PC-9 (cell line): ENCODE data around the gene CD44. TPM values are rescaled to one million over a fixed set of nuclear protein-coding genes. Genes with fewer than 3 reads are reported as not detected.

Experiments used
- BruUV-seq: library from RNA; stranded (reverse); fragments of 400-500 nt; replicated peaks from 2 replicates; lab custom pipeline; 2021; lab: Mats Ljungman, UMichigan
- CTCF ChIA-PET: fragments of 300-600 bp; sonication (Branson Sonifier 250); formaldehyde crosslinking; loops from one replicate; lab custom pipeline; 2022; ENCODE audit warnings: antibody characterized with exemption; lab: Charles Lee
- POLR2A ChIA-PET: fragments of 300-600 bp; sonication (Branson Sonifier 250); formaldehyde crosslinking; loops from one replicate; lab custom pipeline; 2022; ENCODE audit warnings: antibody characterized with exemption; ENCODE audit not compliant: unreplicated experiment; lab: Charles Lee
- DNase-seq, 2 experiments: peaks; one replicate each; pipeline versions ENCODE4 v3.0.0 to v3.0.0-alpha.2; 2015 to 2022; ENCODE audit warnings: mixed read lengths in 1 of 2
- H2AFZ ChIP-seq: fragments of 200-600 bp; sonication (generic); 2 replicates; pipeline ENCODE4 v1.8.1; 2017; ENCODE audit warnings: antibody characterized with exemption
- H3F3A ChIP-seq: fragments of 200-600 bp; sonication (generic); 2 replicates; pipeline ENCODE4 v1.8.1; 2017; ENCODE audit warnings: antibody characterized with exemption, mild to moderate bottlenecking, low read depth; ENCODE audit not compliant: insufficient read depth
- H3K27ac ChIP-seq: fragments of 200-600 bp; sonication (generic); 2 replicates; pipeline ENCODE4 v1.6.1; 2016; ENCODE audit warnings: mixed run types
- H3K27me3 ChIP-seq: fragments of 200-600 bp; sonication (generic); 2 replicates; pipeline ENCODE4 v1.6.1; 2016; ENCODE audit warnings: low read depth, mixed run types; ENCODE audit not compliant: insufficient read depth
- H3K36me3 ChIP-seq: fragments of 200-600 bp; sonication (generic); 2 replicates; pipeline ENCODE4 v1.6.1; 2016; ENCODE audit warnings: low read depth, mixed run types
- H3K4me1 ChIP-seq: fragments of 200-600 bp; sonication (generic); replicated peaks from 2 replicates; pipeline ENCODE4 v1.6.1; 2016; ENCODE audit warnings: mixed run types; ENCODE audit not compliant: insufficient read depth
- H3K4me2 ChIP-seq: fragments of 200-600 bp; sonication (generic); 2 replicates; pipeline ENCODE4 v1.6.1; 2017; ENCODE audit warnings: mixed run types
- H3K4me3 ChIP-seq: fragments of 200-600 bp; sonication (generic); 2 replicates; pipeline ENCODE4 v1.6.1; 2016; ENCODE audit warnings: mixed run types
- H3K79me2 ChIP-seq: fragments of 200-600 bp; sonication (generic); 2 replicates; pipeline ENCODE4 v1.6.1; 2017; ENCODE audit warnings: low read depth, mixed run types
- H3K9me2 ChIP-seq: fragments of 200-600 bp; sonication (generic); 2 replicates; pipeline ENCODE4 v1.8.1; 2017; ENCODE audit warnings: mild to moderate bottlenecking; ENCODE audit not compliant: insufficient read depth
- H3K9me3 ChIP-seq: fragments of 200-600 bp; sonication (generic); 2 replicates; pipeline ENCODE4 v1.8.1; 2016; ENCODE audit warnings: low read depth; ENCODE audit not compliant: insufficient read depth
- H4K20me1 ChIP-seq: fragments of 200-600 bp; sonication (generic); 2 replicates; pipeline ENCODE4 v1.8.1; 2017; ENCODE audit not compliant: insufficient read depth
- EZH2 ChIP-seq: fragments of 200-600 bp; sonication (generic); IDR thresholded peaks from 2 replicates; pipeline ENCODE4 v1.8.0; 2017; ENCODE audit warnings: antibody characterized with exemption, low read depth
- intact Hi-C: fragments of 100-400 bp; cut with micrococcal nuclease; formaldehyde crosslinking; loops from one replicate; pipeline ENCODE4 v1.10.0; 2022; ENCODE audit not compliant: unreplicated experiment
- total RNA-seq: library from RNA; stranded (reverse); gene quantifications from 2 replicates; pipeline ENCODE4 v1.2.3, GENCODE V29; 2021
- TF ChIP-seq, protein P1 (sequence below): fragments of 200-600 bp; sonication (generic); conservative IDR thresholded peaks from 2 replicates; pipeline ENCODE4 v1.6.1; 2017; ENCODE audit warnings: mixed run types, antibody characterized with exemption, mild to moderate bottlenecking, moderate library complexity

CD44 gene
- total RNA-seq, 1 experiment from 2014 or later = 775 TPM

DNA sequence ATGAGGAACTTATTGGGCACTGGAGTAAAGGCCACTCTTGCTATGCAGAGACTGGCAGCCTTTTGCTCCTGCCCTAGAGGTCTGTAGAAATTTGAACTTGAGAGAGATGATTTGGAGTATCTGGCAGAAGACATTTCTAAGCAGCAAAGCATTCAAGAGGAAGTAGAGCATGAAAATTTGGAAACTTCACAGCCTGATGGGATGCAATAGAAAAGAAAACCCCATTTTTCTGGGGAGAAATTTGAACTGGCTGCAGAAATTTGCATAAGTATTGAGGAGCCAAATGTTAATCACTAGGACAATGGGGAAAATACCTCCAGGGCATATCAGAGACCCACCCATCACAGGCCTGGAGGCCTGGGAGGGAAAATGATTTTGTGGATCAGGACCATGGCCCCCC, 29.9 kb upstream of the CD44 start:
- BruUV-seq = no TSS peak
- TF ChIP-seq EZH2 = no peak
- TF ChIP-seq, protein P1, sequence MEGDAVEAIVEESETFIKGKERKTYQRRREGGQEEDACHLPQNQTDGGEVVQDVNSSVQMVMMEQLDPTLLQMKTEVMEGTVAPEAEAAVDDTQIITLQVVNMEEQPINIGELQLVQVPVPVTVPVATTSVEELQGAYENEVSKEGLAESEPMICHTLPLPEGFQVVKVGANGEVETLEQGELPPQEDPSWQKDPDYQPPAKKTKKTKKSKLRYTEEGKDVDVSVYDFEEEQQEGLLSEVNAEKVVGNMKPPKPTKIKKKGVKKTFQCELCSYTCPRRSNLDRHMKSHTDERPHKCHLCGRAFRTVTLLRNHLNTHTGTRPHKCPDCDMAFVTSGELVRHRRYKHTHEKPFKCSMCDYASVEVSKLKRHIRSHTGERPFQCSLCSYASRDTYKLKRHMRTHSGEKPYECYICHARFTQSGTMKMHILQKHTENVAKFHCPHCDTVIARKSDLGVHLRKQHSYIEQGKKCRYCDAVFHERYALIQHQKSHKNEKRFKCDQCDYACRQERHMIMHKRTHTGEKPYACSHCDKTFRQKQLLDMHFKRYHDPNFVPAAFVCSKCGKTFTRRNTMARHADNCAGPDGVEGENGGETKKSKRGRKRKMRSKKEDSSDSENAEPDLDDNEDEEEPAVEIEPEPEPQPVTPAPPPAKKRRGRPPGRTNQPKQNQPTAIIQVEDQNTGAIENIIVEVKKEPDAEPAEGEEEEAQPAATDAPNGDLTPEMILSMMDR = no peak

DNA sequence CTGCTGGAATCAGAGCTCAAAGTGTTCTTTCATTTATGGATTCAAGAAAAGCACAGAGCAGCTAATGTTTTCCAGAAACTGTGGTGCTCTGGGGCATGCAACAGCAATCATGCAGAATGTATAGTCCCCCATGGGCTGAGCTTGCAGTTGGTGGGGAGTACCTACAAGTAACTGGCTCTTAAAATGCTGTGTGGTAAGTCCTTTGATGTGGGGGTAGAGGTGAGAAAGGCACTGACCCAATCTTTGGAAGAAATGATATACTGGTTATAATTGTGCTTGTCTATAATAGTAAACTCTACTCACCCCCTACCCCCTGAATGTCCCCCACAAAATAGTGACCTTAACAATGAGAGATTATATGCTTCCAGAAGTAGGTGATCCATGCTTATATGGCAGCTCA, 29.1 kb upstream of the CD44 start:
- Histone ChIP-seq H3K27me3 (no peaks in the 10 kb centered on the region), H2AFZ (no peak overlapping the region), H3K27ac (no peak overlapping the region), H3K9me2 (no peaks in the 10 kb centered on the region), H3K4me3 (no peak overlapping the region), H3K9me3 (no peaks in the 10 kb centered on the region), H3K36me3 (no peaks in the 10 kb centered on the region), H3K79me2 (no peaks in the 10 kb centered on the region), H4K20me1 (no peaks in the 10 kb centered on the region), H3F3A (peaks cover 28% of the 10 kb centered on the region; the same call in 1 of the 2 replicates), H3K4me2 (no peak overlapping the region), H3K4me1 (peaks cover 37% of the 10 kb centered on the region)
- BruUV-seq = no TSS peak
- no peak for DNase-seq
- POLR2A ChIA-PET = no interaction called here
- intact Hi-C loops = loop anchor here (2.0 kb wide), 2 partner anchors 29 to 69 kb away; partner anchors contain the start of gene CD44
- CTCF ChIA-PET = no interaction called here
- TF ChIP-seq, protein P1 = no peak
- no peak for TF ChIP-seq EZH2

More for the DNA sequence above, 29.9 kb upstream of the CD44 start:
- intact Hi-C loops = no loop called here
- no peaks in the 10 kb centered on the region for H4K20me1 ChIP-seq
- ChIA-PET CTCF (no interaction called here), POLR2A (no interaction called here)
- H3K9me2 ChIP-seq = no peaks in the 10 kb centered on the region
- no peaks in the 10 kb centered on the region for H3K36me3 ChIP-seq
- no peak overlapping the region for H3K4me2 ChIP-seq
- H2AFZ ChIP-seq = no peak overlapping the region
- peaks cover 28% of the 10 kb centered on the region; the same call in 1 of the 2 replicates for H3F3A ChIP-seq
- no peak overlapping the region for H3K27ac ChIP-seq
- H3K9me3 ChIP-seq = no peaks in the 10 kb centered on the region
- no peak overlapping the region for H3K4me3 ChIP-seq
- peaks cover 37% of the 10 kb centered on the region for H3K4me1 ChIP-seq
- H3K79me2 ChIP-seq = no peaks in the 10 kb centered on the region
- no peak for DNase-seq
- no peaks in the 10 kb centered on the region for H3K27me3 ChIP-seq

DNA sequence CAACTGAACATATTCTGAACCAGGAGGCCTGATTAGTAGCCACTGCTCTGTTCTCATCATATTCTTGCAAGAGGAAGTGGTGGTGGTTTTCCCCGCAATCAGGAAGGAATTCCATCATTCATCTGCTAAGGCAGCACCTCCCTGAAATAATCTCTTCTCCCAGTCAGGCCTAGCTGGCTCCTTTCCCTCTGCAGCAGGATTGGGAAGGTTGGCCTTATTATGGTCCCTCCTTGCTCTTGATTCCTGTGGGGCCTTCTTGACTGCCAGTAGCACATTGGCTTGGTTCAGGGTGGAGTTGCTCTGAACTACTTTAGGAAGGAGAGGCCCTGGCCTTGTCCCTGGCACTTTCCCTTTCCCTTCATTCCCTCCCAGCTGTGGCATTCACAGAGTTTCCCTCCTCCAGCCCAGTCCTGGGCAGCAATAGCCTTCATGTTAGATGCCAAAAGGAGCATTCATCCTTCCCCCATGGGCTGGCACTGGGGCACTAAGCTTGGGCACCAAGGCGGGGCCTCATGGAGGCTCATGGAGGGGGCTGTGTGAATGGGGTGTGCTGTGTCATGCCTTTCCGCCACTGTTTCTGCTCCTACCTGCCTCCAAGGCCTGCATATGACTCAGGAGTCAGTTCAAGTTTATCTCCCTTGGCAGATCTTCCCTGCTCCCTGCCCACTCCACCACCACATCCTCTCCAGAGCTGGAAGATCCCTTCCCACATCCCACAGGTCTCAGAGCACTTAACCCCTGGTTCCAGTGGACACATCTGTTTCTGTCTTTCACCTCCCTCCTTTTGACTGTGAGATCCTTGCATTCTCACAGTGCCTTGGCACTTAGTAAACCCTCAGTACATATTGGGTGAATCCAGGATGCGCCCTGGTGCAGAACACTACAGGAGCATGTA, 27.6 kb upstream of the CD44 start:
- H3K4me3 ChIP-seq = no peak overlapping the region
- peaks cover 28% of the 10 kb centered on the region; the same call in 1 of the 2 replicates for H3F3A ChIP-seq
- H3K4me2 ChIP-seq = peak overlapping the region; percentile 40
- H3K9me3 ChIP-seq = no peaks in the 10 kb centered on the region
- peak overlapping the region; percentile 47 for H2AFZ ChIP-seq
- H3K9me2 ChIP-seq = no peaks in the 10 kb centered on the region
- H3K36me3 ChIP-seq = no peaks in the 10 kb centered on the region
- TF ChIP-seq, protein P1 = no peak
- TF ChIP-seq EZH2 = no peak
- peak overlapping the region; percentile 82 for H3K27ac ChIP-seq
- CTCF ChIA-PET = interaction anchor here (1.5 kb wide), 1 partner anchor 29 kb away, joined by 3 read pairs; no protein-coding TSS in a partner anchor
- POLR2A ChIA-PET = interaction anchor here (0.6 to 1.4 kb wide), 12 partner anchors 14 to 1338 kb away, joined by 3 to 19 read pairs (median 4); no protein-coding TSS in a partner anchor
- peaks cover 43% of the 10 kb centered on the region for H3K4me1 ChIP-seq
- H3K27me3 ChIP-seq = no peaks in the 10 kb centered on the region
- no peaks in the 10 kb centered on the region for H4K20me1 ChIP-seq
- intact Hi-C loops = loop anchor here (1.0 to 2.0 kb wide), 6 partner anchors 27 to 113 kb away; partner anchors contain the start of gene CD44
- DNase-seq = peak; percentile 87 to 88
- no peaks in the 10 kb centered on the region for H3K79me2 ChIP-seq
- BruUV-seq = TSS peak; percentile 71
